ENCODE data around the gene SLC49A3. TPM values are rescaled to one million over a fixed set of nuclear protein-coding genes. Genes with fewer than 3 reads are reported as not detected.
A peak's percentile ranks its signal among the peaks of the same experiment; 100 is the strongest.

The SLC49A3 gene
- total and polyA plus RNA-seq, 10 of the 15 experiments (the other 5 are each of a cell fraction or from before 2014, with no cell fraction given) = 0.09 to 0.85 (median 0.18) TPM; not detected in 4

- no peaks in the 10 kb centered on the region; the same call in 2 of the 3 replicates for H3K9me3 ChIP-seq (replicated peaks; ENCODE audit: control insufficient read depth, insufficient read depth, low read length)
- H3K9ac ChIP-seq (ENCODE audit: control insufficient read depth, insufficient read depth, low read length) = no peak overlapping the region
- H3K4me3 ChIP-seq = peak overlapping the region; percentile 79; the same call in 1 of the 2 replicates
- SMC1A ChIA-PET (ENCODE audit: uncharacterized antibody, unreplicated experiment) = interaction anchor here (0.9 to 1.3 kb wide), 2 partner anchors 61 to 114 kb away, joined by 3 to 4 read pairs; no protein-coding TSS in a partner anchor
- no peaks in the 10 kb centered on the region for H3K4me1 ChIP-seq (ENCODE audit: control insufficient read depth, insufficient read depth, low read length)
- in situ Hi-C loops (cut with MboI) = no loop called here
- no peaks in the 10 kb centered on the region for H3K27me3 ChIP-seq (replicated peaks in 1 of 2; ENCODE audit: control insufficient read depth in 2 of 2, insufficient read depth in 2 of 2, low read length in 1 of 2)
- H3K36me3 ChIP-seq (ENCODE audit: control insufficient read depth in 2 of 2, insufficient read depth in 2 of 2, low read length in 1 of 2) = no peaks in the 10 kb centered on the region
- no peaks in the 10 kb centered on the region for H4K20me1 ChIP-seq (ENCODE audit: control insufficient read depth, insufficient read depth)
- TF ChIP-seq ZBTB11 (CRISPR knock-in tag; IDR thresholded peaks at IDR 0.05) = no peak
- no peak for TF ChIP-seq CBX5 (IDR thresholded peaks at IDR 0.05; ENCODE audit: low read depth)
- TF ChIP-seq EP300 (IDR thresholded peaks at IDR 0.05; ENCODE audit: borderline replicate concordance in 1 of 2, control insufficient read depth in 1 of 2, low read depth in 2 of 2, low read length in 2 of 2) = no peak
- no peak for TF ChIP-seq YY1 (IDR thresholded peaks at IDR 0.05; ENCODE audit: low read depth, low read length)
- TF ChIP-seq ZSCAN29 (IDR thresholded peaks at IDR 0.05) = no peak
- no peak for TF ChIP-seq TBL1XR1 (IDR thresholded peaks at IDR 0.05; ENCODE audit: low read depth, low read length)
- CTCF ChIA-PET = interaction anchor here (0.8 to 1.1 kb wide), 5 partner anchors 9 to 62 kb away, joined by 3 to 4 read pairs (median 4); partner anchors contain the start of genes ATP5ME and MYL5
- no peak overlapping the region for H3K27ac ChIP-seq (ENCODE audit: control insufficient read depth, insufficient read depth)
- no peak for FAIRE-seq
- no peak for DNase-seq (ENCODE audit: low read depth, low spot score)
- intact Hi-C loops (cut with micrococcal nuclease; ENCODE audit: unreplicated experiment) = no loop called here
- RAD21 ChIA-PET (ENCODE audit: unreplicated experiment) = interaction anchor here (1.4 kb wide), 1 partner anchor 11 kb away, joined by 5 read pairs; no protein-coding TSS in a partner anchor
- H3K4me2 ChIP-seq (ENCODE audit: control insufficient read depth, insufficient read depth) = peak overlapping the region; percentile 49; the same call in 1 of the 2 replicates
- no peak for ATAC-seq
- no TSS peak for BruUV-seq (replicated peaks)
- whole genome bisulfite sequencing (ENCODE audit: insufficient coverage, insufficient replicate concordance, low lambda C conversion rate, missing lambda C conversion rate) = 89% methylated on average over 18 of the region's 24 CpGs
- POLR2A ChIA-PET = interaction anchor here (1.6 to 1.8 kb wide), 2 partner anchors 8 to 11 kb away, joined by 6 to 9 read pairs; no protein-coding TSS in a partner anchor
- H2AFZ ChIP-seq (ENCODE audit: control insufficient read depth, low read depth, low read length) = no peak overlapping the region
- H3K79me2 ChIP-seq (ENCODE audit: control insufficient read depth, insufficient read depth, low read length) = peaks cover 3% of the 10 kb centered on the region
Measured at GRCh38 chr4:664713-665231, 24.2 kb downstream of the SLC49A3 start.

All from GM12878 (cell line).